IPS-18c (cell line): ENCODE data around the gene MBNL2.
A peak's percentile ranks its signal among the peaks of the same experiment; 100 is the strongest.

Experiments
- H3K4me3 ChIP-seq: 2 replicates; pipeline ENCODE4 v1.7.0; 2013; ENCODE audit warnings: low read depth, mild to moderate bottlenecking, low read length, moderate library complexity; ENCODE audit not compliant: insufficient read depth
- H3K9me3 ChIP-seq: one replicate; pipeline ENCODE4 v1.6.1; 2013; ENCODE audit warnings: mild to moderate bottlenecking, low read length, moderate library complexity; ENCODE audit not compliant: control insufficient read depth, insufficient read depth

The MBNL2 gene

GRCh38 chr13:97408938-97409337 is 186.8 kb downstream of the MBNL2 start:
- H3K9me3 ChIP-seq, result no peaks in the 10 kb centered on the region
- no peak overlapping the region for H3K4me3 ChIP-seq

- Histone ChIP-seq H3K9me3 (no peaks in the 10 kb centered on the region), H3K4me3 (no peak overlapping the region)
These were observed 189.9 kb downstream of the MBNL2 start for GRCh38 chr13:97411984-97412383.

- Histone ChIP-seq H3K4me3 (no peak overlapping the region), H3K9me3 (no peaks in the 10 kb centered on the region)
These were observed 191.6 kb downstream of the MBNL2 start for GRCh38 chr13:97413694-97414093.

GRCh38 chr13:97414392-97414791 is 192.3 kb downstream of the MBNL2 start:
- H3K9me3 ChIP-seq, result no peaks in the 10 kb centered on the region
- no peak overlapping the region for H3K4me3 ChIP-seq

- no peaks in the 10 kb centered on the region for H3K9me3 ChIP-seq
These were observed 195.6 kb downstream of the MBNL2 start for GRCh38 chr13:97417698-97418097.

GRCh38 chr13:97422118-97423054 is 200.3 kb downstream of the MBNL2 start:
- Histone ChIP-seq H3K9me3 (no peaks in the 10 kb centered on the region), H3K4me3 (no peak overlapping the region)

More at GRCh38 chr13:97417698-97418097, 195.6 kb downstream of the MBNL2 start:
- no peak overlapping the region for H3K4me3 ChIP-seq

GRCh38 chr13:97423300-97424045 is 201.3 kb downstream of the MBNL2 start:
- H3K9me3 ChIP-seq, result no peaks in the 10 kb centered on the region
- H3K4me3 ChIP-seq, result no peak overlapping the region

- Histone ChIP-seq H3K4me3 (no peak overlapping the region), H3K9me3 (no peaks in the 10 kb centered on the region)
These were observed 203.5 kb downstream of the MBNL2 start for GRCh38 chr13:97425590-97425989.

GRCh38 chr13:97426695-97427094 is 204.6 kb downstream of the MBNL2 start:
- H3K4me3 ChIP-seq, result no peak overlapping the region
- H3K9me3 ChIP-seq, result no peaks in the 10 kb centered on the region

- no peak overlapping the region for H3K4me3 ChIP-seq
These were observed 207.5 kb downstream of the MBNL2 start for GRCh38 chr13:97429681-97430081.

GRCh38 chr13:97430296-97430695 is 208.2 kb downstream of the MBNL2 start:
- Histone ChIP-seq H3K4me3 (no peak overlapping the region), H3K9me3 (no peaks in the 10 kb centered on the region)

More at GRCh38 chr13:97429681-97430081, 207.5 kb downstream of the MBNL2 start:
- H3K9me3 ChIP-seq, result no peaks in the 10 kb centered on the region

GRCh38 chr13:97431171-97431764 is 209.1 kb downstream of the MBNL2 start:
- H3K4me3 ChIP-seq, result no peak overlapping the region
- no peaks in the 10 kb centered on the region for H3K9me3 ChIP-seq

- H3K4me3 ChIP-seq, result peak overlapping the region; percentile 79
- no peaks in the 10 kb centered on the region for H3K9me3 ChIP-seq
These were observed 210.2 kb downstream of the MBNL2 start for GRCh38 chr13:97432232-97432916.

GRCh38 chr13:97432917-97433726 is 211.0 kb downstream of the MBNL2 start:
- H3K4me3 ChIP-seq, result peak overlapping the region; percentile 95
- no peaks in the 10 kb centered on the region for H3K9me3 ChIP-seq

- no peaks in the 10 kb centered on the region for H3K9me3 ChIP-seq
- H3K4me3 ChIP-seq, result peak within 1 kb of the TSS; percentile 95
These were observed 211.7 kb downstream of the MBNL2 start, which contains the start of gene RAP2A for GRCh38 chr13:97433727-97434396. RAP2A (plus strand) TSS chr13:97434169; CDS start chr13:97434471, 302 bp downstream.
